Measurements from ENCODE around the gene ACOT9. TPM values are rescaled to one million over a fixed set of nuclear protein-coding genes. Genes with fewer than 3 reads are reported as not detected.

The ACOT9 gene
- total and polyA plus RNA-seq, 4 donors, result 27.3 to 42.7 (median 42.2) TPM

DNA sequence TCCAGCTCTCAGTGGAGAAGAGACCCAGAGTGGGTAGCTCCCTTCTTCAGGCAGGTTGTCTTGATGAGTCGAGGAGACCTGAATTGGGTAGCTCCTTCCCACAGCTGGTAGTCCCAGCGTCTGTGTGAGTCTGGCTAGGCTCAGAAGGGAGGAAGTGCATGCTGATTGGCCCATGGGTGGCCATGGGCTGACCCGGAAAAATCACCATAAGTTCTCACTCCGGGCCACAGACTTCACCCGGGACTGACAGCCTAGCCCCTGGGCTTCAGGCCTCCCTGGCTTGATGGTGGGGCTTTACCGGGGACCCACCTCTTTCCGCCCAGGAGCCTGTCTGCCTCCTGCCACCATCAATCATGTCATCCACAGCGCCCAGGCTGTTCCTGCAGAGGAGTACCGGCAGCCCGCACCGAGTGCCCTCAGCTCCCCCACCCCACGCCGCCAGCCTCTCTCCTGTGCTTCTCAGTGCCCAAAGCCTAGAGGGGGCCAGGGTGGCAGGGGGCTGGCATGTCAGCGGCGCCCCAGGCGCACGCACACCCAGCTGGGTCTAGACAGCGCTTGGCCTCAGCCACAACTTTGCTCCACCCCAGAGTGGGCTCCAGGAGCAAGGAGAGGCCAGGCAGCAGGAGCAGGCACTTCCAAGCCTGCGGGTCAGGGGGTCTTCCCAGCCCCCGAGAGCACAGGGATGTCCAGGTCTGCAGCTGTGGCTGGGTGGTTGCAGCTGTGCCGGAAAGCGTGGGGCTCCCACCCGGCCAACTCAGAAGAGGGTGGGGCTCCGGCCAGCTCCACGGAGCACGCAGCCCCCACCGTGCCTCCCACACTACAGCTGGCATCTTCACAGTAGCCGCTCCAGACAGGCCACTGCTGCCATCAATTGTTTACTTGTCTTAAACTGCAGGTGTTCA is 23.8 kb upstream of the ACOT9 start:
- Histone ChIP-seq H3K27ac (ENCODE audit: low read depth, low read length) (no peak overlapping the region), H3K36me3 (ENCODE audit: control insufficient read depth, insufficient read depth, low read length) (no peaks in the 10 kb centered on the region), H3K4me1 (ENCODE audit: control insufficient read depth, insufficient read depth, low read length) (no peaks in the 10 kb centered on the region), H3K27me3 (ENCODE audit: control insufficient read depth, insufficient read depth, low read length) (no peaks in the 10 kb centered on the region), H3K9me3 (ENCODE audit: control insufficient read depth, insufficient read depth, low read length) (no peaks in the 10 kb centered on the region), H3K4me3 (ENCODE audit: low read depth, low read length) (no peak overlapping the region)
- WGBS (ENCODE audit: insufficient coverage), result 86% methylated on average over 27 of the region's 28 CpGs
- DNase-seq (ENCODE audit: low read depth in 4 of 6, low spot score in 6 of 6), result no peak

DNA sequence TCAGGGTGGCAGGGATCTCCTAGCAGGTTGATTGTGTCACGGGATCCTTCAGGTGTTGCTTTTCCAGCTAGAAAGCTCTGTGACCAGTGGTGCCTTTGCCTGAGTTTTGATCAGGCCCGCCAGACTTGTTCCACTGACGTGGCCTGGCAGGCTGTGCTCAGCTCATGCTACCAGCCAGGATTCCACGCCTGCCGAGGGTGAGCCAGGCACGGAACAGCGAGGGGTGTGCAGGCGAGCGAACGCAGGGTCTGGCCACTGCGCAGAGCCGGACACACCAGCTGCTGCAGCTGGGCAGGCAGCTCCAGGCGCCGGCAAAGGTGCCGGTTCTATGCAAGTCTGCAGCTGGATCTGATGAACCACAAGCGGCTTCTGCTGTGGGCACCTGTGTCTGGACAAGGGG is 22.8 kb upstream of the ACOT9 start:
- H3K36me3 ChIP-seq (ENCODE audit: control insufficient read depth, insufficient read depth, low read length), result no peaks in the 10 kb centered on the region
- DNase-seq (ENCODE audit: low read depth in 4 of 6, low spot score in 6 of 6), result no peak
- H3K27me3 ChIP-seq (ENCODE audit: control insufficient read depth, insufficient read depth, low read length), result no peaks in the 10 kb centered on the region
- WGBS (ENCODE audit: insufficient coverage), result 90% methylated on average over 16 of the region's 16 CpGs
- no peaks in the 10 kb centered on the region for H3K9me3 ChIP-seq (ENCODE audit: control insufficient read depth, insufficient read depth, low read length)
- H3K27ac ChIP-seq (ENCODE audit: low read depth, low read length), result no peak overlapping the region
- no peak overlapping the region for H3K4me3 ChIP-seq (ENCODE audit: low read depth, low read length)
- H3K4me1 ChIP-seq (ENCODE audit: control insufficient read depth, insufficient read depth, low read length), result no peaks in the 10 kb centered on the region

DNA sequence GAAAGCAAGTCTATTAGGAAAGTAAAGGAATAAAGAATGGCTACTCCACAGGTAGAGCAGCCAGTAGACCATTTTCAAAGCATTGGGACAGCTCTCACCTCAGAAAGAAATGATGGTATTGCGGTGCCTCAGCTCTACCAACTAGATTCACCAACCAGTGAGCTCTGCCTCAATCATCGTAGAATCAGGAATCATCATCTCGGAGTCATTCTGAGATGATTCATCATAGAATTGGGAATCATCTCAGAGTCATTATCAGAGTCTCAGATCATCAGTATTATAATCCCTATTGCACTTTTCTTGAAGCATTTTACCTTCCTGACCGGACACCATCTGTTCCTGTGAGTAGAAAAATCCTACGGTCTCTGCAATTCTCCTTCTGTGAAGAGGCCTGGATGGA is 22.4 kb upstream of the ACOT9 start:
- Histone ChIP-seq H3K9me3 (ENCODE audit: control insufficient read depth, insufficient read depth, low read length) (no peaks in the 10 kb centered on the region), H3K27ac (ENCODE audit: low read depth, low read length) (no peak overlapping the region), H3K27me3 (ENCODE audit: control insufficient read depth, insufficient read depth, low read length) (no peaks in the 10 kb centered on the region), H3K4me1 (ENCODE audit: control insufficient read depth, insufficient read depth, low read length) (no peaks in the 10 kb centered on the region), H3K36me3 (ENCODE audit: control insufficient read depth, insufficient read depth, low read length) (no peaks in the 10 kb centered on the region), H3K4me3 (ENCODE audit: low read depth, low read length) (no peak overlapping the region)
- 88% methylated on average over 5 of the region's 5 CpGs for WGBS (ENCODE audit: insufficient coverage)
- DNase-seq (ENCODE audit: low read depth in 4 of 6, low spot score in 6 of 6), result no peak

DNA sequence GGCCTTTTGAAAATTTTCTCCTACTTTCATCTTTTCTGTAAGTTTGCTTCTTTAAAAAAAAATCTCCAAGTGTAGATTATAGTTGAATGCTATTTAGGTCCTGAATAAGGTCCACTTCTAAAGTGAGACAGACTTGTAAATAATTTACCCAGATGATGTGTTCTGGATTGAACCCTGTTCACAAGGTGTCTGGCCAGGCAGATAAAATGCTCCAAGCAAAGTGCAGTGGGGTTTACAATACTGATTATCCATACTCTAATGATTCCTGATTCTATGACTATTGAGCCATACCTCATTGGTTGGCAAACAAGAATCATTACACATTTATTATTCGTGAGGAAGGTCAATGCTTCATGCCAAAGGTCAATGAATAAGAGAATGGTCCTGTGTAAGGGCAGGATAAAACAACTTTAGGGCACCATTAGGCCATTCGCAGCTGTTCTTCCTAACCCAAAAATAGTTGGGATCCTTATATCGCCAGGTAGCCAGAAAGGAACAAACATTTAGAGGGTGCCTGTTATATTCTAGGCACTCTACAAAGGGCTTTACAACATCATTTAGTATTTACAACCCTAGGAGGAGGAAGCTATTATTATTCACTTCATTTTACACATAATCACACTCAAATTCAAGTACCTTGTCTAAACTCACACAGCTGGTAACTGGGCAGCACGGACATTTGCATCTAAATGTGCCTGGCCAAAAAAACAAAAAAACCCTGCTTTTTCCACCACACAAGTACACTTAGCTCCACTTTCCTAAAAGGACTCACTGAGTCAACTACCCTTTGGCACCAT is 21.3 kb upstream of the ACOT9 start:
- DNase-seq (ENCODE audit: low read depth in 4 of 6, low spot score in 6 of 6), result no peak
- Histone ChIP-seq H3K27ac (ENCODE audit: low read depth, low read length) (no peak overlapping the region), H3K9me3 (ENCODE audit: control insufficient read depth, insufficient read depth, low read length) (no peaks in the 10 kb centered on the region), H3K36me3 (ENCODE audit: control insufficient read depth, insufficient read depth, low read length) (no peaks in the 10 kb centered on the region), H3K4me1 (ENCODE audit: control insufficient read depth, insufficient read depth, low read length) (no peaks in the 10 kb centered on the region), H3K27me3 (ENCODE audit: control insufficient read depth, insufficient read depth, low read length) (no peaks in the 10 kb centered on the region), H3K4me3 (ENCODE audit: low read depth, low read length) (no peak overlapping the region)
- 40% methylated on average over 1 of the region's 4 CpGs for WGBS (ENCODE audit: insufficient coverage)

DNA sequence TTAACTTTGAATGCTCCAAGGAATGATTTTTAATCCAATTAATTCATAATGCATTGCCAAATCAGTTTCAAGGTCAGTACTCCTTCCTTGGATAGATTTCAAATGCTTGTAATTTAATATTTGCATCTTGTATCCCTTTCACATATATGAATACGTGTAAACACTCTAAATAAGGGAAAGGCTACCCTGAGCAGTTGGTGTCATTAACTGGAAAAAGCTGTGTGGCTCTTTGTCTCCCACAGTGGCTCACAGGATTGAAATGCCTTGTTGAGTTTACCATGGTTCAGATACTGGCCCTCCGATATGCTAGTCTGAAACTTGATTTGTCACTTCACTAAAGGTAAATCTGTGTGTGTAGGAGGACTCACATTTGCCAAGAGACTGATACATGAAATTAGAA is 16.7 kb upstream of the ACOT9 start:
- H3K36me3 ChIP-seq (ENCODE audit: control insufficient read depth, insufficient read depth, low read length), result no peaks in the 10 kb centered on the region
- no peaks in the 10 kb centered on the region for H3K4me1 ChIP-seq (ENCODE audit: control insufficient read depth, insufficient read depth, low read length)
- no peaks in the 10 kb centered on the region for H3K9me3 ChIP-seq (ENCODE audit: control insufficient read depth, insufficient read depth, low read length)
- H3K27me3 ChIP-seq (ENCODE audit: control insufficient read depth, insufficient read depth, low read length), result no peaks in the 10 kb centered on the region
- H3K27ac ChIP-seq (ENCODE audit: low read depth, low read length), result no peak overlapping the region
- no peak for DNase-seq (ENCODE audit: low read depth in 4 of 6, low spot score in 6 of 6)
- WGBS (ENCODE audit: insufficient coverage), result no CpG with 5 or more reads among the region's 2 CpGs
- no peak overlapping the region for H3K4me3 ChIP-seq (ENCODE audit: low read depth, low read length)

DNA sequence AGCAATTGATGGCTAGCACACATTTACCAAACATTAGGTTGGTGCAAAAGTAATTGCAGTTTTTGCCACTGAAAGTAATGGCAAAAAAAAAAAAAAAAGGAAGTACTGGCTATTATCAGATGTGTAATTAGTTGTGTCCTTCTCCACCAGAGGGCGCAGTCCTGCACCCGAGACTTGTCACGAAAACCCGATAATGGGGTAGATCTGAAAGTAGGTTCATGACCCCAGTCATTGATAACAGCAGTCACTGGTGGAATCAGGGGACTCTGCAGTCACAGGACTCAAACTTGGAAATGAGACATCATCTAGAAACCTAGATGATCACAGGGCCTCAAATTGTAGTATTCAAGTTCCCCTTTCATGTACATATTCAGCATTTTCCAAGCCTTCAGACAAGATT is 13.1 kb upstream of the ACOT9 start:
- Histone ChIP-seq H3K27ac (ENCODE audit: low read depth, low read length) (no peak overlapping the region), H3K4me1 (ENCODE audit: control insufficient read depth, insufficient read depth, low read length) (no peaks in the 10 kb centered on the region), H3K27me3 (ENCODE audit: control insufficient read depth, insufficient read depth, low read length) (no peaks in the 10 kb centered on the region), H3K36me3 (ENCODE audit: control insufficient read depth, insufficient read depth, low read length) (no peaks in the 10 kb centered on the region), H3K4me3 (ENCODE audit: low read depth, low read length) (no peak overlapping the region), H3K9me3 (ENCODE audit: control insufficient read depth, insufficient read depth, low read length) (no peaks in the 10 kb centered on the region)
- DNase-seq (ENCODE audit: low read depth in 4 of 6, low spot score in 6 of 6), result peak in 4 of 6 donors; percentile 4 to 47 (median 18)
- WGBS (ENCODE audit: insufficient coverage), result 0% methylated on average over 3 of the region's 4 CpGs

DNA sequence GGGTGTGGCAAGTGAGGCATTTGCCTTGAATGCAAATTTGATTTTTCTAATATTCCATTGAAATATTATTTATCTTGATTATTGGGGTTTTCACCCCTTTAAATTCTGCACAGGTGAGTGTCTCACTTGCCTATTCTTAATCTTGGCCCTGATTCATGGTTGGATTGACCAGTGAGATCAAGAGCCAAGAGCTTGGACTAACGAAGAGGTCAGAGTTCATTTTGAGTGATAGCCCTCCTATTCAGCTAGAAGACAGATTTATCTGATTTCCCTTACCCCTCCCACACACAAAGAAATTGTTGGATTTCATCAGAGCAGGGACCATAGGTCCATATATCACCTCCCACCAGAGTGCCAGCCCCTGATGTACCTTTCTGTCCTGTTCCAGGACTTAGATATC is 11.6 kb upstream of the ACOT9 start:
- Histone ChIP-seq H3K27me3 (ENCODE audit: control insufficient read depth, insufficient read depth, low read length) (peaks cover under 1% of the 10 kb centered on the region), H3K4me1 (ENCODE audit: control insufficient read depth, insufficient read depth, low read length) (no peaks in the 10 kb centered on the region), H3K4me3 (ENCODE audit: low read depth, low read length) (no peak overlapping the region), H3K27ac (ENCODE audit: low read depth, low read length) (no peak overlapping the region), H3K36me3 (ENCODE audit: control insufficient read depth, insufficient read depth, low read length) (no peaks in the 10 kb centered on the region), H3K9me3 (ENCODE audit: control insufficient read depth, insufficient read depth, low read length) (no peaks in the 10 kb centered on the region)
- no peak for DNase-seq (ENCODE audit: low read depth in 4 of 6, low spot score in 6 of 6)
- 80% methylated on average over 1 of the region's 1 CpG for WGBS (ENCODE audit: insufficient coverage)

DNA sequence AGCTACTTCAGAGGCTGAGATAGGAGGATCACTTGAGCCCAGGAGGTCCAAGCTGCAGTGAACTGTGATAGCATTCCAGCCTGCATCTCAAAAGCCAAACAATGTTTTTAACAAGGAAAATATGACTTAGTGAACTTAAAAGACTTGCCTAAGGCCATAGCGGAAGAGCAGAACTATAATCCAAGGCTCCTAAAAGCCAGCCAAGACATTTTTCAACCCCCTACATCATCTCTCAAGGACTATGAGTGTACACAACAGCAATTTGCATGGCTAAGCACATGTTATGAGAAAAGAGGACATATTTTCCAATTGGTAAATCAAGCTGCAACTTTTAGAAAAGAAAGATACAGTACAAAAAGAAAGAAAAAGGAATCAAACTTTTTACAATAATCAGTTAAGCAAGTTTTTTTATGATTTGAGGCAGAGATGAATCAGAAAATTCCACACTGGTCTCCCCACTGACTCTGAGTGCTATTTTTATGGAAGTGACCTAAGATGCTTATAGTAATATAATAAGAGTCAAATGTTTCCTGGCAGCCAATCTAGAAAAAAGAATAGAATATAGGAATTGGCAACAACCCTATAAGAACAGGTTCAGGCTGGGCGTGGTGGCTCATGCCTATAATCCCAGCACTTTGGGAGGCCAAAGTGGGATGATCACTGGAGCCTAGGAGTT is 9.8 kb upstream of the ACOT9 start:
- Histone ChIP-seq H3K36me3 (ENCODE audit: control insufficient read depth, insufficient read depth, low read length) (no peaks in the 10 kb centered on the region), H3K27me3 (ENCODE audit: control insufficient read depth, insufficient read depth, low read length) (peaks cover 4% of the 10 kb centered on the region), H3K27ac (ENCODE audit: low read depth, low read length) (no peak overlapping the region), H3K9me3 (ENCODE audit: control insufficient read depth, insufficient read depth, low read length) (no peaks in the 10 kb centered on the region), H3K4me3 (ENCODE audit: low read depth, low read length) (no peak overlapping the region), H3K4me1 (ENCODE audit: control insufficient read depth, insufficient read depth, low read length) (no peaks in the 10 kb centered on the region)
- no peak for DNase-seq (ENCODE audit: low read depth in 4 of 6, low spot score in 6 of 6)
- WGBS (ENCODE audit: insufficient coverage), result no CpG with 5 or more reads among the region's 2 CpGs

DNA sequence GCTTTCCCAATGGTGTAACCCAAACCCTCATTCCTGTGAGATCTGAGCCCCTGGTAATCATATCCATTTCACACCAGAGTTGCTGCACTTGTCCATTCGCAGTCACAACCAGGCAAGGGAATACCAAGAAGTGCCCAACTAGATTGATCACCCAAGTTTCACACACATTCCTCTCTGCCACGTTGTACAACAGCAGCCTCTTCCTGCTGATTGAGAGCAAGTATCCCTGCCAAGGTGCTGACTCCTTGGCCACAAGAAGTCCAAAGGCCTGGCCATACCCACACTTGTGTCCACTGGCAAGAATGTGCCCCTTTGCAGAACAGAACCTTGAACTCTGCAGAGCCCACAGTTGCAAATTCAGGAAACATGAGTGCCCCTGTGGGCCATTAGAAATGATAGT is 6.5 kb upstream of the ACOT9 start:
- DNase-seq (ENCODE audit: low read depth in 4 of 6, low spot score in 6 of 6), result no peak

More for the DNA sequence above, 6.5 kb upstream of the ACOT9 start:
- H3K36me3 ChIP-seq (ENCODE audit: control insufficient read depth, insufficient read depth, low read length), result no peaks in the 10 kb centered on the region
- no peaks in the 10 kb centered on the region for H3K9me3 ChIP-seq (ENCODE audit: control insufficient read depth, insufficient read depth, low read length)
- peaks cover 4% of the 10 kb centered on the region for H3K27me3 ChIP-seq (ENCODE audit: control insufficient read depth, insufficient read depth, low read length)
- no peak overlapping the region for H3K4me3 ChIP-seq (ENCODE audit: low read depth, low read length)
- H3K27ac ChIP-seq (ENCODE audit: low read depth, low read length), result no peak overlapping the region
- no peaks in the 10 kb centered on the region for H3K4me1 ChIP-seq (ENCODE audit: control insufficient read depth, insufficient read depth, low read length)
- 54% methylated on average over 2 of the region's 2 CpGs for WGBS (ENCODE audit: insufficient coverage)
